H9 (cell line): ENCODE data around the gene CLDN11. TPM values are rescaled to one million over a fixed set of nuclear protein-coding genes. Genes with fewer than 3 reads are reported as not detected.

Source experiments
- DNase-seq: peaks from one replicate; pipeline ENCODE4 v3.0.0-alpha.2; 2017
- H2AFZ ChIP-seq: one replicate; pipeline ENCODE4 v1.6.1; 2013; ENCODE audit warnings: mild to moderate bottlenecking, low read length, control low read depth, moderate library complexity
- H2AK5ac ChIP-seq: 2 replicates; pipeline ENCODE4 v1.6.1; 2013; ENCODE audit warnings: low read length, control low read depth, mixed read lengths; ENCODE audit not compliant: insufficient read length
- H2BK120ac ChIP-seq: one replicate; pipeline ENCODE4 v1.6.1; 2013; ENCODE audit warnings: low read depth, mild to moderate bottlenecking, low read length, control low read depth, inconsistent platforms; ENCODE audit not compliant: poor library complexity, severe bottlenecking
- H2BK12ac ChIP-seq: 2 replicates; pipeline ENCODE4 v1.6.1; 2013; ENCODE audit warnings: low read length, control low read depth, mixed read lengths, low read depth; ENCODE audit not compliant: insufficient read length
- H2BK15ac ChIP-seq: 2 replicates; pipeline ENCODE4 v1.6.1; 2013; ENCODE audit warnings: low read depth, low read length, control low read depth
- H2BK20ac ChIP-seq: one replicate; pipeline ENCODE4 v1.6.1; 2013; ENCODE audit warnings: low read depth, mild to moderate bottlenecking, low read length, control low read depth, inconsistent platforms; ENCODE audit not compliant: poor library complexity, severe bottlenecking
- H2BK5ac ChIP-seq: 2 replicates; pipeline ENCODE4 v1.6.1; 2013; ENCODE audit warnings: low read length, control low read depth, mixed read lengths; ENCODE audit not compliant: insufficient read length
- H3K14ac ChIP-seq: 2 replicates; pipeline ENCODE4 v1.6.1; 2013; ENCODE audit warnings: low read length, control low read depth; ENCODE audit not compliant: insufficient read depth
- H3K18ac ChIP-seq: 2 replicates; pipeline ENCODE4 v1.6.1; 2013; ENCODE audit warnings: low read depth, mild to moderate bottlenecking, mixed read lengths, low read length, control low read depth; ENCODE audit not compliant: insufficient read length
- H3K23ac ChIP-seq: 2 replicates; pipeline ENCODE4 v1.6.1; 2013; ENCODE audit warnings: low read length, control low read depth, mixed read lengths, low read depth; ENCODE audit not compliant: insufficient read length
- H3K23me2 ChIP-seq: 2 replicates; pipeline ENCODE4 v1.6.1; 2013; ENCODE audit warnings: low read depth, mild to moderate bottlenecking, mixed read lengths, low read length, control low read depth; ENCODE audit not compliant: insufficient read length, poor library complexity, severe bottlenecking
- H3K27ac ChIP-seq: 2 replicates; pipeline ENCODE4 v1.5.1; 2013; ENCODE audit warnings: low read length, control low read depth, mixed read lengths, low read depth; ENCODE audit not compliant: insufficient read length
- H3K27me3 ChIP-seq: 2 replicates; pipeline ENCODE4 v1.6.1; 2013; ENCODE audit warnings: low read length, control low read depth, inconsistent platforms; ENCODE audit not compliant: insufficient read depth
- H3K4ac ChIP-seq: 2 replicates; pipeline ENCODE4 v1.6.1; 2013; ENCODE audit warnings: low read depth, mild to moderate bottlenecking, control low read depth, inconsistent platforms, low read length, moderate library complexity
- H3K4me1 ChIP-seq: 2 replicates; pipeline ENCODE4 v1.6.1; 2013; ENCODE audit warnings: low read length, control low read depth, inconsistent platforms; ENCODE audit not compliant: insufficient read depth
- H3K4me2 ChIP-seq: 2 replicates; pipeline ENCODE4 v1.6.1; 2013; ENCODE audit warnings: low read length, control low read depth, mixed read lengths; ENCODE audit not compliant: insufficient read length, insufficient read depth
- H3K56ac ChIP-seq: 2 replicates; pipeline ENCODE4 v1.6.1; 2013; ENCODE audit warnings: low read depth, mild to moderate bottlenecking, mixed read lengths, low read length, control low read depth; ENCODE audit not compliant: insufficient read length
- H3K79me1 ChIP-seq: 2 replicates; pipeline ENCODE4 v1.6.1; 2013; ENCODE audit warnings: low read depth, mild to moderate bottlenecking, moderate library complexity, low read length, control low read depth, inconsistent platforms; ENCODE audit not compliant: insufficient read depth, poor library complexity, severe bottlenecking
- H3K79me2 ChIP-seq: 2 replicates; pipeline ENCODE4 v1.6.1; 2013; ENCODE audit warnings: low read length, control low read depth, inconsistent platforms; ENCODE audit not compliant: insufficient read depth
- H3K9ac ChIP-seq: 2 replicates; pipeline ENCODE4 v1.6.1; 2013; ENCODE audit warnings: low read length, control low read depth, mixed read lengths; ENCODE audit not compliant: insufficient read length; ENCODE audit errors: extremely low read depth
- H3K9me3 ChIP-seq: one replicate; pipeline ENCODE4 v1.6.1; 2013; ENCODE audit warnings: low read depth, low read length, inconsistent platforms; ENCODE audit not compliant: control insufficient read depth
- H3T11ph ChIP-seq: one replicate; pipeline ENCODE4 v1.6.1; 2013; ENCODE audit warnings: mild to moderate bottlenecking, low read length, control low read depth, inconsistent platforms
- H4K20me1 ChIP-seq: one replicate; pipeline ENCODE4 v1.6.1; 2013; ENCODE audit not compliant: control insufficient read depth, insufficient read length, insufficient read depth
- H4K5ac ChIP-seq: 2 replicates; pipeline ENCODE4 v1.6.1; 2013; ENCODE audit warnings: low read depth, mild to moderate bottlenecking, mixed read lengths, low read length, control low read depth; ENCODE audit not compliant: insufficient read length
- H4K8ac ChIP-seq: replicated peaks from 2 replicates; pipeline ENCODE4 v1.6.1; 2013; ENCODE audit warnings: low read length, control low read depth, mixed read lengths, low read depth; ENCODE audit not compliant: insufficient read length
- H4K91ac ChIP-seq: 2 replicates; pipeline ENCODE4 v1.6.1; 2013; ENCODE audit warnings: low read depth, mild to moderate bottlenecking, moderate library complexity, mixed read lengths, low read length, control low read depth; ENCODE audit not compliant: insufficient read length
- H3K27ac Mint-ChIP-seq, 3 experiments: 2 replicates in 2 of 3; 3 replicates in 1 of 3; pipeline ENCODE4 v1.8.0; 2020 to 2021; ENCODE audit warnings: mixed read lengths in 3 of 3, mild to moderate bottlenecking in 1 of 3, moderate library complexity in 1 of 3
- H3K27me3 Mint-ChIP-seq: 2 replicates; pipeline ENCODE4 v1.8.0; 2021; ENCODE audit warnings: low read depth, mild to moderate bottlenecking, moderate library complexity, mixed read lengths
- H3K36me3 Mint-ChIP-seq, 3 experiments: 2 replicates in 2 of 3; 3 replicates in 1 of 3; pipeline ENCODE4 v1.8.0; 2020 to 2021; ENCODE audit warnings: low read depth in 3 of 3, mixed read lengths in 3 of 3; ENCODE audit not compliant: insufficient read depth in 1 of 3
- H3K4me1 Mint-ChIP-seq, 2 experiments: 2 replicates each; pipeline ENCODE4 v1.8.0; 2020; ENCODE audit warnings: mixed read lengths in 2 of 2
- H3K4me3 Mint-ChIP-seq, 2 experiments: 2 replicates in 1 of 2; 3 replicates in 1 of 2; pipeline ENCODE4 v1.8.0; 2020 to 2021; ENCODE audit warnings: mild to moderate bottlenecking in 2 of 2, mixed read lengths in 2 of 2, moderate library complexity in 1 of 2
- H3K9me3 Mint-ChIP-seq, 2 experiments: 2 replicates in 1 of 2; 3 replicates in 1 of 2; pipeline ENCODE4 v1.8.0; 2020; ENCODE audit warnings: mild to moderate bottlenecking in 2 of 2, mixed read lengths in 2 of 2, moderate library complexity in 1 of 2
- CTCF ChIP-seq: fragments of 200-600 bp; sonication (generic); conservative IDR thresholded peaks from 3 replicates; pipeline ENCODE4 v1.8.0; 2021; ENCODE audit warnings: antibody characterized with exemption, mild to moderate bottlenecking
- WGBS: extraction: QIAGEN DNeasy Blood & Tissue Kit; methylation state at CpG from one replicate; pipeline ENCODE4 v1.1.7; 2013; ENCODE audit warnings: missing lambda C conversion rate, low lambda C conversion rate, mixed read lengths; ENCODE audit not compliant: insufficient read length; ENCODE audit errors: extremely low coverage; 5-methylcytosine and 5-hydroxymethylcytosine counted together
- total RNA-seq: library from RNA; stranded (reverse); gene quantifications from 2 replicates; pipeline ENCODE4 v1.2.1, GENCODE V29; 2021

CLDN11 gene
- total RNA-seq, 1 experiment from 2014 or later, result 1.7 TPM

DNA sequence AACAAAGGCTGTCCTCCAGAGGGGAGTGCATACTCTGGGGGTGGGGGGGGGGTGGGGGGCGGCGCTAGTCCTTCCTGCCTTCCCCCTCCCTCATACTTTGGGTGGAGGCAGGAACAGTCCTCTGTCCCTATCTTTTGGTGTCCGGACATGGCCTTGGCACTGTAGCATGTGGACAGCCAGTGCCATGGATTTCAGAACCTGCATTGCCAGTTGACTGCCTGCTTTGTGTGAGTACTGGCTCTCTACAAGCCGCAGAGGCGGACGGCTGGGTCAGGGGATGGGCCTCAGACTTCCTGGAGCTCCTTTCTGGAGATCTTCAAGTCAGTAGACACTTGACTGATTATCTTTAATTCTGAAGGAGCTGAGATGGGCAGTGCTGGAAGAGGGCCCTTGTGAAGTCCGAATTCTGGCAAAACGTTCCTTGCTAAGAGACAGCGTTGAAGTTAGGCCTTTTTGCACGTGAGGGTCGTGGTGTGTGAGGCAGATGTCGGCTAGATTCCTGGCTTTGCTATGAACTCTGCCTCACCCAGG is 2.5 kb downstream of the CLDN11 start:
- Mint-ChIP-seq H3K4me3 (no peak overlapping the region), H3K9me3 (no peaks in the 10 kb centered on the region), H3K27ac (no peak overlapping the region), H3K4me1 (peaks cover 19 to 26% of the 10 kb centered on the region in 2 experiments), H3K27me3 (peaks cover 55% of the 10 kb centered on the region), H3K36me3 (peaks cover 0 to 7% (median 0%) of the 10 kb centered on the region in 3 experiments; a peak in 3 of 7 replicates)
- H3K56ac ChIP-seq, result no peak overlapping the region
- H3K4me2 ChIP-seq, result no peak overlapping the region
- no peak overlapping the region for H2BK120ac ChIP-seq
- H2AFZ ChIP-seq, result no peak overlapping the region
- no peak overlapping the region for H3T11ph ChIP-seq
- no CpG with 5 or more reads among the region's 12 CpGs for WGBS
- H3K9ac ChIP-seq, result no peak overlapping the region
- H3K79me1 ChIP-seq, result no peaks in the 10 kb centered on the region
- no peak for DNase-seq
- no peak overlapping the region for H3K27ac ChIP-seq
- no peak overlapping the region for H2BK5ac ChIP-seq
- no peak overlapping the region for H3K14ac ChIP-seq
- H2BK15ac ChIP-seq, result no peak overlapping the region
- no peak overlapping the region for H4K8ac ChIP-seq
- no peak overlapping the region for H3K23ac ChIP-seq
- H3K9me3 ChIP-seq, result no peaks in the 10 kb centered on the region
- H3K27me3 ChIP-seq, result peaks cover 25% of the 10 kb centered on the region; the same call in 1 of the 2 replicates
- H3K4me1 ChIP-seq, result 0 out of 2 replicates have a peak, but pooled peaks cover 3% of the 10 kb centered on the region
- no peak overlapping the region for H2AK5ac ChIP-seq
- no peaks in the 10 kb centered on the region for H3K79me2 ChIP-seq
- peaks cover 13% of the 10 kb centered on the region for H3K23me2 ChIP-seq
- no peak overlapping the region for H3K18ac ChIP-seq
- H4K5ac ChIP-seq, result no peak overlapping the region
- no peak for TF ChIP-seq CTCF
- H4K20me1 ChIP-seq, result no peaks in the 10 kb centered on the region
- no peak overlapping the region for H4K91ac ChIP-seq
- H2BK20ac ChIP-seq, result no peak overlapping the region
- no peak overlapping the region for H3K4ac ChIP-seq
- no peak overlapping the region for H2BK12ac ChIP-seq
